NCI-H510A treated with DMSO at 0.1 percent for 48 hours (cell line): ENCODE measurements around the gene KIDINS220.

Source experiments
- DNase-seq: peaks from one replicate; lab custom pipeline; 2025; lab: John Stamatoyannopoulos, UW

Gene KIDINS220

GRCh38 chr2:8697190-8697589, 140.2 kb downstream of the KIDINS220 start:
- no peak for DNase-seq

DNA sequence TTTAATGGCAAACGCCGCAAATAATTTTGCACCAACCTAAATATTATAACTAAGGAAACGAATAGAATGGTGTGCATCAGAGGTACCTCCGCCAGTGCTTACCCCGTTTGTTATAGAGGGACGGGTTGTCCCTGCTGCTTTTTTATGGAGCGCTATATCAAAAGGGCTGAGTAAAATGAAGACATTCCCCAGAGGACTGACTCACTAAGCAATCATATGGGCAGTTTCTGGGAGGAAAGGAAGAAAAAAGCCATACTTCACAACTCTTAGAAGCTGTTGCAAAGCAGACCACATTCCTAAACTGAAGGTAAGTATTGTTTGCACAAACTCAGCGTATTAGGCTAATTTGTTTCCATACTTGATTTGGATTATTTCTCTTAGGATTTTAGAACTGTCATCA, 142.7 kb downstream of the KIDINS220 start:
- no peak for DNase-seq

GRCh38 chr2:8693157-8693821, 144.1 kb downstream of the KIDINS220 start:
- no peak for DNase-seq

- no peak for DNase-seq
Observed at GRCh38 chr2:8692783-8693156, 144.6 kb downstream of the KIDINS220 start.

- no peak for DNase-seq
Observed at GRCh38 chr2:8691859-8692437, 145.5 kb downstream of the KIDINS220 start.

GRCh38 chr2:8685697-8686358, 151.6 kb downstream of the KIDINS220 start:
- DNase-seq: peak; percentile 70

- DNase-seq: peak; percentile 80
Observed at GRCh38 chr2:8684878-8685696, 152.3 kb downstream of the KIDINS220 start.

GRCh38 chr2:8684540-8684877, 152.9 kb downstream of the KIDINS220 start:
- DNase-seq: no peak

- peak; percentile 37 for DNase-seq
Observed at GRCh38 chr2:8682719-8683667, 154.4 kb downstream of the KIDINS220 start.

DNA sequence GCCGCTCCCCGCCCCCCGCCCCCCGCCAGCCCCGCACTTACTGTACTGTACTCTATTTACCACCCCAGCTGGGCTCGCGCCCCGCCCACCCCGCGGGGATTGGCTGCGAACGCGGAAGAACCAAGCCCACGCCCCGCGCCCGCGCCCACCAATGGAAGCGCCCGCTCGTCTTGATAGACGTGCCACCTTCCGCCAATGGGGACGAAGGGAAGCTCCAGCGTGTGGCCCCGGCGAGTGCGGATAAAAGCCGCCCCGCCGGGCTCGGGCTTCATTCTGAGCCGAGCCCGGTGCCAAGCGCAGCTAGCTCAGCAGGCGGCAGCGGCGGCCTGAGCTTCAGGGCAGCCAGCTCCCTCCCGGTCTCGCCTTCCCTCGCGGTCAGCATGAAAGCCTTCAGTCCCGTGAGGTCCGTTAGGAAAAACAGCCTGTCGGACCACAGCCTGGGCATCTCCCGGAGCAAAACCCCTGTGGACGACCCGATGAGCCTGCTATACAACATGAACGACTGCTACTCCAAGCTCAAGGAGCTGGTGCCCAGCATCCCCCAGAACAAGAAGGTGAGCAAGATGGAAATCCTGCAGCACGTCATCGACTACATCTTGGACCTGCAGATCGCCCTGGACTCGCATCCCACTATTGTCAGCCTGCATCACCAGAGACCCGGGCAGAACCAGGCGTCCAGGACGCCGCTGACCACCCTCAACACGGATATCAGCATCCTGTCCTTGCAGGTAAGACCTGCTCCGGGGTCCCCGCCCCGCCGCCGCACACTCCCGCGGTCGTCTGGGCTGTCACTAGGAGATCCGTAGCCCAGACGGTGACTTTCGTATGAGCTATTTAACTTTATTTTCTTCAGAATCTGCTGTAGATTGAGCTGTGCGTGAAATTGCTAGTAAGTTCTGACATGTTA, 155.4 kb downstream of the KIDINS220 start, which contains the start of gene ID2:
ID2 (plus strand) TSS at position 271 of the 907 bp plus-strand sequence; CDS start at position 381, 110 bp downstream.
- peak; percentile 95 for DNase-seq

DNA sequence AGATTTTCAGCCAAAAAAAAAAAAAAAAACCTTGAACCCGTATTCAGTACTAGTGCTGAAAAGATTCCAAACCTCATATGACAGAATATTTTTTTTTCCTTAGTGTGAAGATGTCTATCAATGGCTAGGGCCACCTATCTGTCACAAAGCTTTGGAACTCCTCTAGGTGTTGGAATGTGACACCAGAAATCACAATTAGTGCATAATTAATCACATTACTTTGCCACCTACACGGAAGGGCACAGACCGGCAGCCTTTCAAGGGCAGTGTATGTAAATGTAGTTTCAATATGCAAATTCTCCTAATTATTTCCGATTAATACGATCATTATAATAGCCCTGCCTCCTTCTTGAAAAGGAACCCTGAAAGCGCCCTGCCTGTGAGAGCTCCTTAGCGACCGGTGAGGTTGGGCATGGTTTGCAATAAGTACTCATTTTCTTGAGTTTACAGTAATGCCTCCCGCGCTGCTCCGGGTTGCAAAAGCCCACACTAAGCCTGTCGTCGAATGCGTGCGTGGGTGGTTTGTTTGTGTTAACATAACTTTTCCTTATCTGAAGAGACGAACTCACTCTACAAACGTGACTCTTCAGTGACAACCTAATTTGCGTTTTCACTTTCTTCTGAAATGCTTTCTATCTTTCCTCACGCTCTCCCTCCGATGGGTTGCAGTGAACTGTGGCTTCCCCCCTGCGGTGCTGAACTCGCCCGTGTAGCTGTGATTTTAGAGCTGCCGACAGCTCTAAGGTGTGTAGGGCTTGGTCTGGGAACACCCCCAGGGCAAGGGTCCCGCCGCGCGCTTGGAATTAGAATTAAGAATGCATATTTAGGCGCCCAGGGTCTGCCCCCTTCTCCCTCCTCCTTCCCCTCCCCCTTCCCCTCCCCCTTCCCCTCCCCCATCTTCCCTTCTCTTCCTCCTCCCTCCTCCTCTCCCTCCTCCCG, 156.3 kb downstream of the KIDINS220 start:
- peak; percentile 66 for DNase-seq

DNA sequence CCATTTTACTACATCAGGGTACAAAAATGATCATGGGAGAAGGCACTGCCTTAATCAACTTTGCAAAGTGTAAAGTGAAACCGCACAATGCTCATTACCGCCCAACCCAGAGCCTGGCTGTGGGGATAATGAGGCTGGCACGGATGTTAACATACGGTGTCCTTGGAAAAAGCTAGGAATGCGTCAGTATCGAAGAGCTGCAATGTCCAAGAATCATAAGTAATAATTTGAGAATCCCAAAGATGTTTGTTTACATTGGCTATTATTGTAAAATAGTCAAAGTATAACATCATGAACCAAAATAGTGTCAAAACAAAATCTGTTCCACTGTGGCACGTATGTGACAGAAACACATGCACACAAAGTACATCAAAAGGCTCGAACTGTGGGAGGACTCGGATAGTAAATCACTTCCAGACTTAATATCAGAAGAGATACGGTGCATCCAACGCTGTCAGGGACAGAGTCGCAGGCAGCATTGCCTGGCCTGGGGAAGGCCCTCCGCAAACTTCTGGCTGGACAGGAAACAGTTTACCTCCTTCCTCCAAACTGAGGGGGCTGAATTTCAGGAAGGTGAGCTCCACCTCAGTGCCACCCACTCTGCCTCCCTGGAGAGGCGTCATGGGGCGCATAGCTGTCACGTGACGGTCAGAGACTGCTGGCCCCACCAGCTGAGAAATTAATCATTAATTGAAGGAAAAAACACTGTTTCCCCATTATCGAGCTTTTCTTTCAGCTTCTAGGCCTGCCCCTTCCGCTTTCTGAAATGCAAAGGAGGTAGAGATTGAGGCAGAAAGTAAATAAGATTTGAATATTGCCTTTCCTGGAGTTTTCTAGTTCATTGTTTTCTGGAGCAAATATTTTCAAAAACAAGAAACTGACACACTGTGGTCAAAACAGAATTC, 157.3 kb downstream of the KIDINS220 start:
- peak; percentile 52 for DNase-seq

DNA sequence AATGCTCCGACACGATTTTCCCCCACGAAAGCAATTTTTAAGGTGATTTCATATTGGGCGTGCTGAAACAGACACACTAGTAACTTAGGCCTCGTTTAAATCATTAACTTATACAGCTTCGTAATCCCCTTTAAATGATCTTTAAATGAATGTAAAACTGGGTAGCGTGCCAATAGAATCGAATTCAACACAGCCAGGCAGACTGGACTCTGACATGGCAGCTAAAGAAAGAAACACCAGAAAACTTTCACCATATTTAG, 157.9 kb downstream of the KIDINS220 start:
- DNase-seq: peak; percentile 29
